NCI-H2196 treated with DMSO at 0.1 percent for 48 hours (cell line): ENCODE measurements around the gene STRC.
"Not testable (repeated sequence)": the region's sequence is repeated elsewhere in the genome, so short reads cannot be mapped to it uniquely, and the experiment has no call there.

Experiments
- DNase-seq: peaks from one replicate; lab custom pipeline; 2025; ENCODE audit not compliant: unreplicated experiment; lab: John Stamatoyannopoulos, UW

STRC gene

GRCh38 chr15:43618700-43619099 is at the start of gene STRC:
Gene STRC, minus strand, starts transcription at chr15:43618800. Its CDS starts 78 bp downstream, at chr15:43618722.
- not testable (repeated sequence) for DNase-seq

- not testable (repeated sequence) for DNase-seq
Measured at GRCh38 chr15:43666177-43666576, 47.6 kb upstream of the STRC start.

DNA sequence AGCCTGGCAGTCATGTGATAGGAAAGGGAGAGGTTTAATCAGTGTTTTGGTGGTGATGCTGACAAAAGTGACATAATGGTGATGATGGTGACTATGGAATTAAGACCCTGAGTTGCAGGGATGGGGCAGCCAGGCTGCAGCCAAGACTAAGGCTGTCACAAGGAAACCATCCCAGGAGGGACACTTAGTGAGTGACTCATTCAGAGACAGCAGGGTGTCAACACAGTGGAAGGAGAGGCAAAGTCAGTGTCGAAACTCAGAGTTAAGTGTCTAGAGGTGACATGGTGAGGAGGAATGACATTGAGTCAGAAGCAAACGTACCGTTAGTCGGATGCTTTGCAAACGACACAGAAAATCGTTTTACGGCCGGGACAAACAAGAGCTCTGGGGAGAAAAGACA is 44.7 kb upstream of the STRC start:
- DNase-seq: not testable (repeated sequence)

DNA sequence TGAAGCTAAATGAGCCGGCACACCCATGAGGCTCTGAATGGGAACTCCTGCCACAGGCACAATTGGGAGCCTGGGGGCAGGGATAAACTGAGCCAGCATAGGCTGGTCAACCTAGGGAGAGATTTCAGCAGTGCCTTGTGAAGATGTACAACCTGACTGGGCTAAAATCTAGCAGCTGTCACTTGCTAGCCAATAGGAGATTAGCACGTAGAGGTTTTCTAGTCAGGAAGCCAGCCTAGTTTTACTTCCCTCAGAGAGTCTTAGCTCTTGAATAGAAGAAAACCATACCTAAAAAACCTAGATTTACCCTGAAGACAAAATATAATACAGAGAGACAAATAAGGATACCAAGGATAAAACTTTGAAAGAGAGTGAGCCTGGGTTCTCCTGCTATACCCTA is 43.7 kb upstream of the STRC start:
- not testable (repeated sequence) for DNase-seq

DNA sequence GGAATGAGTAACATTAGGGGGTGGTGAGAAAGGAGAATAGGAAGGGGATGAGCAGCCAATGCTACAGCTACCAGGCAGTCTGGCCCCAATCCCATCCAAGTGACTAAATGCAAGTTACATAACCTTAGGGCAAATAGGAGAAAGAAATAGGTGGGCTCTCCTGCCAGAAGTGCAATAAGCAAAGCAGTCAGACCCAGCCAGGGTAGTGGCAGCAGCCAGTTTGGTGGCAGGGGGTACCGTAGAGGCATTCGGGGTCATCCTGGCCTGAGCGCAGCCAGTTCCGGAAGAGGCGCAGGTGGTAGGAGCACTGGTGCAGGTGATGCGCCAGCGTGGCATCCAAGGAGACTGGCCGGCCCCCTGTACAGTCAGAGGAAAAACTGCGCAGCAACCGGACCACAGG is 41.1 kb upstream of the STRC start:
- DNase-seq: not testable (repeated sequence)

DNA sequence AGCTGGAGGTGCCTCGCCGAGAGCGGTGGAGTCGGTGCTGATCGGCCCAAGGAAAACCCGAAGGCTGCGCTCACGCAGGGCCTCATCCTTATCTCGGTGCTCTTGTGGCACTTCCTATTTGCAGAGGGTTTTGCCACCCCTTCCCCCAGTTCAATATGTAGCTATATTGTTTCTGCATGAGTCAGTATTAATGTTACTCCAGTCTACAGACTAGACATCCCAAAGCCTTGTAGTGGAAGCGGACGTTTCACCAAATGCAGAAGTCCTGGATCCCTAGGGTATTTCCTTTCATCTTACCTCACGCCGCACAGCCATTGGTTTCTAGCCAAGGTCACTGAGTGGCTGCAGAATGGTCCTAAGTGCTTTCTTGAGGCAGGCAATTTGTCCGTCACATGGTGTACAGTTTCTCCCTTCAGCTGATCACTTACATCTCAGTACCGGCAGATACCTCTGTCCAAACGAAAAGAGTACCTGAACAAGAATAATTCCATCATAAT is 30.9 kb upstream of the STRC start:
- DNase-seq: not testable (repeated sequence)

- DNase-seq: no peak
Measured at GRCh38 chr15:43648649-43649429, 30.2 kb upstream of the STRC start, which contains the start of gene CATSPER2. Gene CATSPER2, minus strand, starts transcription at chr15:43648844. Its CDS starts 783 bp downstream, at chr15:43648061.

DNA sequence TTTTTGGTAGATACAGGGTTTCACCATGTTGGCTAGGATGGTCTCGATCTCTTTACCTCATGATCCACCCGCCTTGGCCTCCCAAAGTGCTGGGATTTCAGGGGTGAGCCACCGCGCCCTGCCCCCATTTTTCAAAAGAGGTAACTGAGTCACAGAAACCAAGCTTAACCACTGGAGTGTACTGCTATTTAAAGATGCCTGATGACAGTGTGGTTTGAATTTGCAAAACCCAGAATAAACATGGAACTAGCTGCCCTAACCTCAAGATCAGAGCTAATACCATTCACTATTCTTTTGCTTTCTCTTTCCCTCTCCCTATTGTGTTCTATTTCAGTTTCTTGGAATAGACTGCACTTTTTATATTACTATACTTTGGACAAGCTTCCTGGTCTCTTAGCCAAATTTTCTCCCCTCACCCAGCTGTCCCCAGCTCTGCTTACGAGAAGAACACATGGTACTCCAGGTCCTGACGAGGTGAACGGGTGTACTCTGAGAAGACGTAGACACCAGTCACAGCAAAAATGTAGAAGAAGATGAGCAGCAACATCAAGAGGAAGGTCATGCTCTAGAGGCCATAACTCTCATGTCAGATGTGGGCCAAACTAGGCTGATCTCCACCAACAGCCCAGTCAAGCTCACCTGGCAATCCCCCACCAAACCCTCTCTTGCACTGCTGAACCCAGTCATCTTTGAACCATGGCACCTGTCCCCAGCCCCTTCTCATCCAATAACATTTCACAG is 20.0 kb upstream of the STRC start:
- DNase-seq: not testable (repeated sequence)

DNA sequence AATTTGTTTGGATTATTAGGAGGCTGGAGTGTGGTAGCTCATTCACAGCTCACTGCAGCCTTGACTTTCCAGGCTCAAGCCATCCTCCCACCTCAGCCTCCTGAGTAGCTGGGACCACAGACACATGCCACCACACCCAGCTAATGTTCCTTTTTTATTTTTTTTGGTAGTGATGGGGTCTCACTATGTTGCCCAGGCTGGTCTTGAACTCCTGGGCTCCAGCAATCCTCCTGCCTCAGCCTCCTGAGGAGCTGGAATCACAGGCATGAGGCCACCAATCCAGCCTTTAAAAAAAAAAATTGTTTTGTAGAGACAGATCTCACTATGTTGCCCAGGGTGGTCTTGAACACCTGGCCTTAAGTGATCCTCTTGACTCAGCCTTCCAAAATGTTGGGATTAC is 8.3 kb upstream of the STRC start:
- not testable (repeated sequence) for DNase-seq

- no peak for DNase-seq
Measured at GRCh38 chr15:43625106-43625505, 6.5 kb upstream of the STRC start.

GRCh38 chr15:43622068-43622799 is 3.6 kb upstream of the STRC start:
- not testable (repeated sequence) for DNase-seq

- DNase-seq: not testable (repeated sequence)
Measured at GRCh38 chr15:43617750-43618149, 850 bp downstream of the STRC start.

DNA sequence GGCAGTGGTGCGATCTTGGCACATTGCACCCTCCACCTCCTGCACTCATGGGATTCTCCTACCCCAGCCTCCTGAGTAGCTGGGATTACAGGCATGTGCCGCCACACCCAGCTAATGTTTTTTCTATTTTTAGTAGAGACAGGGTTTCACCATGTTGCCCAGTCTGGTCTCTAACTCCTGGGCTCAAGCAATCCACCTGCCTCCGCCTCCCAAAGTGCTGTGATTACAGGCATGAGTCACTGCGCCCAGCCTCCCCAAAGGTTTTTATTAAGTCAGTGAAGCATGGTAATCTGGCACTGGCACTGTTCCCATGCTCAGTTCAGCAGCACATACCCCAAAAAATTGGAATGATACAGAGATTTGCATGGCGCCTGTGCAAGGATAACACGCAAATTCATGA is 16.4 kb downstream of the STRC start:
- DNase-seq: not testable (repeated sequence)

DNA sequence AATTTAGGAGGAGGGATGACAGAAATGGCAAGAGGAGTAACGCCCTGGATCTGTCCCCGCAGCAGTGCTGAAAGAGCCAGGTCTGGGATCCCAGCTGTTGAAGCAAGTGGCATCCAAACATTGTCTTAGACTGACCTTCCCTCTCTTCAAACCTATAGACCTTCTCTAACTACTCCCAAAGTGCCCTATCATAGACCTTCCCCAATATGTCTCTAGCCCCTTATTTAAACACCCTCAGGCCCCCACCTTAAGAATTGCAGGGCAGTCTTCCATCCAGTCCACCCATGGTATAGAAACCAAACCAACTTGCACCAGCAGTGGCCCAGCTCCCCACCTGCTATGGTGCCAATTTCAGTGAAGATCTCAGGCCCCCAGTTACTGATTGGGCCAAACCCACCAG is 18.4 kb downstream of the STRC start:
- DNase-seq: not testable (repeated sequence)

- not testable (repeated sequence) for DNase-seq
Measured at GRCh38 chr15:43599131-43599530, 19.5 kb downstream of the STRC start.

- not testable (repeated sequence) for DNase-seq
Measured at GRCh38 chr15:43593328-43594190, 25.0 kb downstream of the STRC start, which contains the start of gene CKMT1B. Gene CKMT1B, plus strand, starts transcription at chr15:43594027. Its CDS starts 192 bp downstream, at chr15:43594219.

DNA sequence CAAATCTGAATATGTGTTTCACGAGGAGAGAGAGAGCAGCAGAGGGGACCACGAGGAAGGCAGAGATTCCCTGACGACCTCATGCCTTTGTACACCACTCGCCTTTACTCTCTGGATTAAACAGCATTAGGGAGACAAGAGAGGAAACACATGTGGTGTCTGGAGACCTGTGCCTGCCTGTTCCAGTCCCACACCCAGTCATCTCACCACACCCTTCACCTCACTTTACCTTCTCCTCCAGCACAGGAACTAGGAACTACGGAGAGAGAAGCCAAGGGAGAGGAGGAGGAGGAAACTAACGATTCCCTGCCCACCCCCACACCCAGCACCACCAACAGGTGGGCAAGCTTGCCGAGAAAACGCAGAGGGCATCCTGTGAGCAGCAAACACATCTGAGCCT is 25.8 kb downstream of the STRC start:
- not testable (repeated sequence) for DNase-seq

DNA sequence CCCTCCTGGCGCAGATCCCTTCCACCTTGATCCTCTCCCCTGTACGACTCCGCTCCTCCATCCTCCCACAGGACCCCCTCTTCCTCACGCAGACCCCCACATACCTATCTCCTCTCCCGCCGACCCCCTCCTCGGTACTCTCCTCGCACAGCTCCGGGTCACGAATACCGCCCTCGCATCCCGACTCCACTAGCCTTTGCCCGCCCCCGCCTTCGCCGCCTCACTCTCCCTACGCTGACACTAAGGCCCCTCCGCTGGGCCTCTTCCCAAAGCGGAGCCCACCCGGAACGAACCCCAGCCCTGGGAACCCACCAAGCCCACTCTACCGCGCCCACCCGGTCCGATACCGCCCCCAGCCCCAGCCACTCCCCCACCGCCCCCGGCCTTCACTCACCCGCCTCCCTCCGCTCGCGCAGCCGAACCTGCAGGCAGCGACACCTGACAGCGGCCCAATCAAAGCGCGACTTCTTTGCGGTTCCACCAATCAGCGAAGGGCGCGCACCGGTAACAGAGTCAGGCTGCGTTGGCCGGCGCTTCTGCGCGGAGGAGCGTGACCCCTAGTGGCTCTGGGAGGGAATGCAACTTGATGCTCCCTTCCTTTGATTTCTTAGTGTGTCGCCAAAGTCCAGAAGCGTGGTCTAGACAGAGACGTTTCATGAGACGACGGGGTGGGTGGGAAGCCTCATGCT is 28.7 kb downstream of the STRC start, which contains the start of gene PPIP5K1:
TSS of gene PPIP5K1 (minus strand) at position 431 of the 689 bp plus-strand sequence. CDS start 5,704 bp downstream, outside the sequence.
- not testable (repeated sequence) for DNase-seq

DNA sequence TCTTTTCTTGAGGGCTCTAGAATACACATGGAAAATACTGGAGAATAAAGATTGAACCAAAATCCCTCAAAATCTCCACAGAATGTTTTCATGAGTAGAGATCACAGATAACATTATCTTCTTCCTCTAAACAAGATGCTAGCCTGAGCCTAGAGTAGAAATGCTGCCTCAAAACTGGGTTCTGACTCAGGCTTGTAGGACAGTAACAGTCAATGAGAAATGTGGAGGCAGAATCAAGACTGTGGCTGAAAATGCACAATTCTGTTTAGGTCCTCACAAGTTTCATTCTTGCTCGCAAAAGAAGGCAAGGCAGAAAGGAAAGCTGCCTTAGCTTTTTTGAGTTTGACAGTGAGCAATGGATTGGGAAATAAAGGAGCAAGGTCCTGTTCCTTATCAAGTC is 44.0 kb downstream of the STRC start:
- not testable (repeated sequence) for DNase-seq
